CD4-positive, alpha-beta T cell (primary cell): Measurements from ENCODE around the gene SH3RF1. TPM values are rescaled to one million over a fixed set of nuclear protein-coding genes. Genes with fewer than 3 reads are reported as not detected.

Source experiments
- ATAC-seq: fragments of 200-7000 bp; cut with Tn5 transposase; one replicate; pipeline ENCODE4 v1.10.0; 2022; ENCODE audit warnings: mild to moderate bottlenecking; ENCODE audit not compliant: poor library complexity
- CTCF ChIA-PET: fragments of 350-600 bp; sonication (Branson Sonifier 250); formaldehyde crosslinking; loops from one replicate; lab custom pipeline; 2021; ENCODE audit warnings: antibody characterized with exemption, inconsistent platforms; lab: Charles Lee
- POLR2A ChIA-PET: fragments of 350-600 bp; sonication (Branson Sonifier 250); formaldehyde crosslinking; loops from one replicate; lab custom pipeline; 2021; ENCODE audit warnings: antibody characterized with exemption, inconsistent platforms; lab: Charles Lee
- DNase-seq, 14 experiments: peaks; one replicate each; pipeline ENCODE4 v3.0.0-alpha.2; 2013 to 2020; ENCODE audit warnings: mixed read lengths in 2 of 14
- H3K27ac ChIP-seq, 2 donors: one replicate each; pipeline versions ENCODE4 v1.5.1 to v1.7.0; 2013; ENCODE audit warnings: low read length in 2 of 2, low read depth in 1 of 2, mild to moderate bottlenecking in 1 of 2
- H3K27me3 ChIP-seq, 2 experiments: 1 replicate in 1 of 2; 2 replicates in 1 of 2; pipeline versions ENCODE4 v1.6.1 to v1.7.0; 2013; ENCODE audit warnings: low read length in 2 of 2, control low read depth in 1 of 2, mild to moderate bottlenecking in 1 of 2, moderate library complexity in 1 of 2; ENCODE audit not compliant: insufficient read depth in 2 of 2, control insufficient read depth in 1 of 2
- H3K36me3 ChIP-seq: one replicate; pipeline ENCODE4 v1.6.1; 2013; ENCODE audit warnings: low read length, control low read depth; ENCODE audit not compliant: insufficient read depth
- H3K4me1 ChIP-seq: one replicate; pipeline ENCODE4 v1.6.1; 2013; ENCODE audit warnings: low read length, control low read depth; ENCODE audit not compliant: insufficient read depth
- H3K4me3 ChIP-seq: one replicate; pipeline ENCODE4 v1.5.1; 2013; ENCODE audit warnings: mild to moderate bottlenecking, low read length, moderate library complexity
- H3K9me3 ChIP-seq, 2 experiments: 1 replicate in 1 of 2; 2 replicates in 1 of 2; pipeline versions ENCODE4 v1.6.1 to v1.7.0; 2013; ENCODE audit warnings: low read length in 2 of 2, mild to moderate bottlenecking in 2 of 2, control low read depth in 1 of 2, moderate library complexity in 1 of 2; ENCODE audit not compliant: control insufficient read depth in 1 of 2, insufficient read depth in 1 of 2
- H3K27ac Mint-ChIP-seq: one replicate; pipeline ENCODE4 v1.8.0; 2020; ENCODE audit warnings: mixed read lengths
- H3K27me3 Mint-ChIP-seq: one replicate; pipeline ENCODE4 v1.8.0; 2021; ENCODE audit warnings: mixed read lengths
- H3K36me3 Mint-ChIP-seq: one replicate; pipeline ENCODE4 v1.8.0; 2021; ENCODE audit warnings: low read depth, mixed read lengths
- H3K4me1 Mint-ChIP-seq: one replicate; pipeline ENCODE4 v1.8.0; 2021; ENCODE audit warnings: low read depth, mixed read lengths
- H3K4me3 Mint-ChIP-seq: one replicate; pipeline ENCODE4 v1.8.0; 2020; ENCODE audit warnings: mild to moderate bottlenecking, mixed read lengths
- H3K9me3 Mint-ChIP-seq: one replicate; pipeline ENCODE4 v1.8.0; 2020; ENCODE audit warnings: mixed read lengths
- CTCF ChIP-seq: fragments of 200-600 bp; IDR thresholded peaks from one replicate; pipeline ENCODE4 v1.8.0; 2022; ENCODE audit warnings: antibody characterized with exemption, mild to moderate bottlenecking
- intact Hi-C, 2 experiments: fragments of 100-400 bp; cut with DNase I in 1 of 2; cut with micrococcal nuclease in 1 of 2; formaldehyde crosslinking; loops; one replicate each; pipeline versions ENCODE4 v1.15.1 to v1.9.0; 2023 to 2025; cut with DNase I, micrococcal nuclease
- total RNA-seq, 174 experiments: library from RNA in 2 of 174; stranded (reverse) in 2 of 174; gene quantifications; one replicate each; pipeline ENCODE4 v1.2.3 and lab custom pipeline; 2021 to 2026

The SH3RF1 gene
- total RNA-seq, 2 experiments from 2014 or later = 0.25 TPM; not detected in 1

GRCh38 chr4:169221662-169222061 lies 49.1 kb downstream of the SH3RF1 start:
- no peaks in the 10 kb centered on the region for H3K9me3 Mint-ChIP-seq
- H3K27me3 ChIP-seq = no peaks in the 10 kb centered on the region

GRCh38 chr4:169220854-169221411 lies 49.8 kb downstream of the SH3RF1 start:
- Mint-ChIP-seq H3K4me3 (no peak overlapping the region), H3K36me3 (no peaks in the 10 kb centered on the region), H3K9me3 (no peaks in the 10 kb centered on the region), H3K27me3 (no peaks in the 10 kb centered on the region), H3K27ac (no peak overlapping the region), H3K4me1 (no peaks in the 10 kb centered on the region)
- Histone ChIP-seq H3K27ac (no peak overlapping the region), H3K4me1 (no peaks in the 10 kb centered on the region), H3K36me3 (no peaks in the 10 kb centered on the region), H3K4me3 (no peak overlapping the region), H3K27me3 (no peaks in the 10 kb centered on the region), H3K9me3 (no peaks in the 10 kb centered on the region)
- intact Hi-C loops = no loop called here
- ATAC-seq (no peak), DNase-seq (no peak)
- POLR2A ChIA-PET = interaction anchor here (0.6 kb wide), 1 partner anchor 335 kb away, joined by 3 read pairs; no protein-coding TSS in a partner anchor
- no peak for TF ChIP-seq CTCF
- CTCF ChIA-PET = no interaction called here

More at GRCh38 chr4:169221662-169222061, 49.1 kb downstream of the SH3RF1 start:
- Histone ChIP-seq H3K9me3 (no peaks in the 10 kb centered on the region), H3K4me1 (no peaks in the 10 kb centered on the region), H3K27ac (no peak overlapping the region), H3K4me3 (no peak overlapping the region), H3K36me3 (no peaks in the 10 kb centered on the region)
- TF ChIP-seq CTCF = no peak
- Mint-ChIP-seq H3K4me1 (no peaks in the 10 kb centered on the region), H3K27ac (no peak overlapping the region), H3K4me3 (no peak overlapping the region), H3K27me3 (no peaks in the 10 kb centered on the region), H3K36me3 (no peaks in the 10 kb centered on the region)
- ATAC-seq = no peak
- no peak for DNase-seq
- CTCF ChIA-PET = no interaction called here
- POLR2A ChIA-PET = no interaction called here
- intact Hi-C loops = no loop called here

DNA sequence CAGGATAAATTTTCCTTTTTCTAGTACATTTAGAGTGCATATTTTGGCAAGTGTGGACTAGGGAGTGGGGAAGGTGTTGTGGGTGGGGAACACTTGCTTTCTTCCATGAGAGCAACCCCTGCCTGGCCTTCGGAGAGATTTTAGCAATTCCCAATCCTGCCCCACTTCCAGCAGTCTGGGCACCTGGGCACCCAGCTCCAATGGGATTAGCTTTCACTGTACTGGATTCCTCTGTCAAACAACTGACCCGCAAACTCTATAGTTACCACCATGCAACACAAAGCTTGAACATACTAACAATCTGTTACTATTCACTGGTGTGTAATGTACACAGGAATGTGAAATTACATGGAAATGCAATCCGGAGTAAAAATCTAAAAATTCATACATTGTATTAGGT lies 50.3 kb downstream of the SH3RF1 start:
- no peaks in the 10 kb centered on the region for H3K4me1 Mint-ChIP-seq
- TF ChIP-seq CTCF = no peak
- H3K4me3 Mint-ChIP-seq = no peak overlapping the region
- no peak overlapping the region for H3K27ac Mint-ChIP-seq
- H3K27ac ChIP-seq = no peak overlapping the region
- H3K27me3 Mint-ChIP-seq = no peaks in the 10 kb centered on the region
- no peak overlapping the region for H3K4me3 ChIP-seq
- no peaks in the 10 kb centered on the region for H3K36me3 Mint-ChIP-seq
- H3K27me3 ChIP-seq = no peaks in the 10 kb centered on the region
- H3K36me3 ChIP-seq = no peaks in the 10 kb centered on the region
- H3K9me3 ChIP-seq = no peaks in the 10 kb centered on the region
- no peak for DNase-seq
- no peak for ATAC-seq
- ChIA-PET POLR2A (interaction anchor here (0.6 kb wide), 1 partner anchor 335 kb away, joined by 3 read pairs; no protein-coding TSS in a partner anchor), CTCF (no interaction called here)
- H3K9me3 Mint-ChIP-seq = no peaks in the 10 kb centered on the region
- no peaks in the 10 kb centered on the region for H3K4me1 ChIP-seq
- intact Hi-C loops = no loop called here
